PFSK-1 (cell line): ENCODE data around the gene NECAB2.

ENCODE experiments used
- FOXP2 ChIP-seq: optimal IDR thresholded peaks from 2 replicates; pipeline ENCODE3; 2011; ENCODE audit warnings: borderline replicate concordance, control low read depth, inconsistent platforms; ENCODE audit not compliant: insufficient read depth; ENCODE audit errors: extremely low read length, extremely low read depth
- POLR2AphosphoS5 ChIP-seq: IDR thresholded peaks from 2 replicates; pipeline ENCODE4 v1.6.1; 2012; ENCODE audit warnings: low read depth, mild to moderate bottlenecking, control low read depth, low read length, moderate library complexity
- SIN3A ChIP-seq: IDR thresholded peaks from 2 replicates; pipeline ENCODE4 v1.6.1; 2012; ENCODE audit warnings: mild to moderate bottlenecking, low read length, moderate library complexity, borderline replicate concordance; ENCODE audit not compliant: insufficient read depth
- TAF1 ChIP-seq: IDR thresholded peaks from 2 replicates; pipeline ENCODE4 v1.6.1; 2012; ENCODE audit warnings: low read length, control low read depth, borderline replicate concordance; ENCODE audit not compliant: insufficient read depth
- TF ChIP-seq, protein P1 (sequence below), 2 experiments: IDR thresholded peaks; 2 replicates each; pipeline versions ENCODE4 v1.6.1 to v1.8.0; 2011 to 2012; ENCODE audit warnings: low read depth in 2 of 2, low read length in 2 of 2, control low read depth in 1 of 2, inconsistent platforms in 1 of 2, mild to moderate bottlenecking in 1 of 2, moderate library complexity in 1 of 2; ENCODE audit not compliant: insufficient read depth in 1 of 2

DNA sequence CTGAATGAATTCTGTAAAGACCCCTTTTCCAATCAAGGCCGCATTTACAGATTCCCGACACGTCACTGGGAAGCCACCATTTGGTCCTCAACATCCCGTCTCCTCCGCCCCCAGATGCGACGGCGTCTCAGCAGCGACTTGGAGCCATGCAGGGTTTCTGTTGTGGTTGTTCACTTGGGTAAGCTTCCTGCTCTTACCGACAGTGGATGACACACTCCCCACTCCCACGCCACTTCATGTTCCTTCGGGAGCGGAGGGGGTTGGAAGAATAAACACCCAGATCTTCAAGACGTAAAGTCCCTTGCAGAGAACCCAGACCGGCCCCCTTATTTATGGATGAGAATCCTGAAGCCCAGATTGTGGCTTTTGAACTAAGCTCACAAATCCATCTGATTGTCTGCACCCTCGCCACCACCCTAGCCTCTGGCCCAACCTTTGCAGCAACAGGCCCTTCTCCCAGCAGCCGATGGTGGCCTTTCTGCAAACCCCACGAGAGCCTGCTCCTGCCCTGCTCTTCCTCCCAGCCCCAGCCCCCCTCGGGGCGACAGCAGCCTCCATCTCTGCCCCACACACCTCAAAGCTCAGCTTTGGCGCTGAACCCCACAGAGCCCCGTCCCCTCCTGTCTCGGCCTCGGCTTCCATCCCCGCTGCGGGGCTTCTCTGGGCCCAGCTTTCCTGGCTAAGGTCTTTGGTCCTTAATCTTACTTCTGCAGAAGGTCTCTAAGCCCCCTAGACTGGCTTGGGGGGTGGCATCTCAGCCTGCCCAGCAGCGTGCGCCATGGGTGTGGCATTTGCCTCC, 34.0 kb upstream of the NECAB2 start:
- TF ChIP-seq, protein P1, sequence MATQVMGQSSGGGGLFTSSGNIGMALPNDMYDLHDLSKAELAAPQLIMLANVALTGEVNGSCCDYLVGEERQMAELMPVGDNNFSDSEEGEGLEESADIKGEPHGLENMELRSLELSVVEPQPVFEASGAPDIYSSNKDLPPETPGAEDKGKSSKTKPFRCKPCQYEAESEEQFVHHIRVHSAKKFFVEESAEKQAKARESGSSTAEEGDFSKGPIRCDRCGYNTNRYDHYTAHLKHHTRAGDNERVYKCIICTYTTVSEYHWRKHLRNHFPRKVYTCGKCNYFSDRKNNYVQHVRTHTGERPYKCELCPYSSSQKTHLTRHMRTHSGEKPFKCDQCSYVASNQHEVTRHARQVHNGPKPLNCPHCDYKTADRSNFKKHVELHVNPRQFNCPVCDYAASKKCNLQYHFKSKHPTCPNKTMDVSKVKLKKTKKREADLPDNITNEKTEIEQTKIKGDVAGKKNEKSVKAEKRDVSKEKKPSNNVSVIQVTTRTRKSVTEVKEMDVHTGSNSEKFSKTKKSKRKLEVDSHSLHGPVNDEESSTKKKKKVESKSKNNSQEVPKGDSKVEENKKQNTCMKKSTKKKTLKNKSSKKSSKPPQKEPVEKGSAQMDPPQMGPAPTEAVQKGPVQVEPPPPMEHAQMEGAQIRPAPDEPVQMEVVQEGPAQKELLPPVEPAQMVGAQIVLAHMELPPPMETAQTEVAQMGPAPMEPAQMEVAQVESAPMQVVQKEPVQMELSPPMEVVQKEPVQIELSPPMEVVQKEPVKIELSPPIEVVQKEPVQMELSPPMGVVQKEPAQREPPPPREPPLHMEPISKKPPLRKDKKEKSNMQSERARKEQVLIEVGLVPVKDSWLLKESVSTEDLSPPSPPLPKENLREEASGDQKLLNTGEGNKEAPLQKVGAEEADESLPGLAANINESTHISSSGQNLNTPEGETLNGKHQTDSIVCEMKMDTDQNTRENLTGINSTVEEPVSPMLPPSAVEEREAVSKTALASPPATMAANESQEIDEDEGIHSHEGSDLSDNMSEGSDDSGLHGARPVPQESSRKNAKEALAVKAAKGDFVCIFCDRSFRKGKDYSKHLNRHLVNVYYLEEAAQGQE (IDR thresholded peaks at IDR 0.05; ENCODE audit: insufficient read depth in 1 of 2, low read depth in 2 of 2, low read length in 2 of 2) = no peak
- TF ChIP-seq TAF1 = no peak
- no peak for TF ChIP-seq SIN3A
- TF ChIP-seq FOXP2 = no peak
- TF ChIP-seq POLR2AphosphoS5 = no peak
